Naive thymus-derived CD8-positive, alpha-beta T cell (primary cell): Measurements from ENCODE around the gene PDLIM1. TPM values are rescaled to one million over a fixed set of nuclear protein-coding genes. Genes with fewer than 3 reads are reported as not detected.

Experiments
- ATAC-seq, 2 donors: fragments of 150-1000 bp; cut with Tn5 transposase in 1 of 2; sonication (Bioruptor Pico), chemical (Tn5 transposase) in 1 of 2; 1 replicate in 1 of 2; 2 replicates in 1 of 2; pipeline ENCODE4 v1.10.0; 2021; ENCODE audit warnings: mild to moderate bottlenecking in 2 of 2, moderate library complexity in 2 of 2
- POLR2A ChIA-PET: fragments of 350-600 bp; sonication (Branson Sonifier 250); formaldehyde crosslinking; loops from one replicate; lab custom pipeline; 2021; ENCODE audit warnings: antibody characterized with exemption; lab: Charles Lee
- DNase-seq, 10 donors: peaks; one replicate each; pipeline versions ENCODE4 v3.0.0 to v3.0.0-alpha.2; 2020 to 2022
- H3K27ac Mint-ChIP-seq, 10 donors: one replicate each; pipeline ENCODE4 v1.8.0; 2020 to 2022; ENCODE audit warnings: mild to moderate bottlenecking in 10 of 10, mixed read lengths in 10 of 10, moderate library complexity in 4 of 10, inconsistent platforms in 1 of 10
- H3K27me3 Mint-ChIP-seq, 5 donors: one replicate each; pipeline ENCODE4 v1.8.0; 2021 to 2022; ENCODE audit warnings: mixed read lengths in 5 of 5
- H3K36me3 Mint-ChIP-seq, 3 donors: one replicate each; pipeline ENCODE4 v1.8.0; 2020 to 2022; ENCODE audit warnings: mixed read lengths in 3 of 3, mild to moderate bottlenecking in 2 of 3, inconsistent platforms in 1 of 3
- H3K4me1 Mint-ChIP-seq, 4 donors: one replicate each; pipeline ENCODE4 v1.8.0; 2021 to 2022; ENCODE audit warnings: mixed read lengths in 4 of 4
- H3K4me3 Mint-ChIP-seq, 10 donors: one replicate each; pipeline ENCODE4 v1.8.0; 2020 to 2022; ENCODE audit warnings: mild to moderate bottlenecking in 10 of 10, mixed read lengths in 10 of 10, moderate library complexity in 6 of 10, inconsistent platforms in 1 of 10
- H3K9me3 Mint-ChIP-seq, 9 donors: one replicate each; pipeline ENCODE4 v1.8.0; 2020 to 2022; ENCODE audit warnings: mixed read lengths in 9 of 9, mild to moderate bottlenecking in 3 of 9, inconsistent platforms in 1 of 9, moderate library complexity in 1 of 9
- polyA plus RNA-seq, 3 donors: library from polyadenylated mRNA; unstranded; fragments of 300-500 nt; fragmentation: Illumina TruSeq; gene quantifications; one replicate each; pipeline ENCODE4 v1.2.3, GENCODE V29; 2021
- total RNA-seq, 8 experiments: library from RNA in 2 of 8; stranded (reverse) in 2 of 8; gene quantifications; one replicate each; pipeline ENCODE4 v1.2.3 and lab custom pipeline; 2021 to 2026

Gene PDLIM1
- total and polyA plus RNA-seq, 5 experiments from 2014 or later = 0.48 to 15.2 (median 4.5) TPM

DNA sequence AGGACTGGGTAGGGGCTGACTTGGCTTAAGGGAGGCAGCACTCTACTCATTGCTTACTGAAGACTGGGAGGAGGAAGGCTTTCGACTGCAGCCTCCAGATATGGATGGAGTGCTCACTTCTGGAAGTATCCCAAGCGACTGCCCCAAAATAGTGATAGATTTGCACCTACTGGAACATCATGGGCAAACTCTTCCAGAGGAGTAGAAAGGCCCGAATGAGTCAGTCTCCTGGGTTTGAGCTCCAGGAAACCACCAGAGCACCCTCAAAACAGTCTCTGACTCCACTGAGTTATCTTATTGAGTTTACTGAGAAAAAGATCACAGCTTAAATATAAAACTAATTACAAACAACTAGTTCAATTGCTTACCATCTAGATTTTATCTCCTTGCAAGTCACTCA, 37.2 kb upstream of the PDLIM1 start:
- Mint-ChIP-seq H3K4me3 (no peak overlapping the region), H3K4me1 (no peaks in the 10 kb centered on the region), H3K27ac (no peak overlapping the region), H3K36me3 (no peaks in the 10 kb centered on the region), H3K27me3 (no peaks in the 10 kb centered on the region), H3K9me3 (no peaks in the 10 kb centered on the region)
- DNase-seq (no peak), ATAC-seq (no peak)
- POLR2A ChIA-PET = no interaction called here

DNA sequence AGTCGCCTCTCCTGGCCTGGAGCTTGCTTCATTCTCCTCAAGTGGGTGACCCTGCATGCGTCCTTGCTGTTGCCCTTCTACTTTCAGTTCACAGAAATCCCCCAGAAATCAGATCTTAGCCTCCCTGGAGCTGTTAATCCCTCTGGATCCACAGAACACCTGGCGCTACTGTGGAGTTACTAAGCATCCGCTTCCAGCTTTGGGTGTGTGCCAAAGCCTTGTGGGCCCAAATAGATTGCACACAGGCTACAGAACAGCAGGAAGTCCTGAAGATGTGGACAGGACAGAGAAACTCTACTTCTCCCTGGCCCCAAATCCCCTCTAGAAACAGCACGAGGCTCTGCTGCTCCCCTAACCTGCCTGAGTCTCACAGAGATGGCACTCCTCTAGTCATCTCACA, 36.6 kb upstream of the PDLIM1 start:
- ATAC-seq (no peak), DNase-seq (no peak)
- Mint-ChIP-seq H3K9me3 (no peaks in the 10 kb centered on the region), H3K27ac (no peak overlapping the region), H3K36me3 (no peaks in the 10 kb centered on the region), H3K27me3 (no peaks in the 10 kb centered on the region), H3K4me3 (no peak overlapping the region), H3K4me1 (peaks cover 0 to 3% (median 0%) of the 10 kb centered on the region in 4 donors)
- POLR2A ChIA-PET = interaction anchor here (0.5 kb wide), 1 partner anchor 101 kb away, joined by 3 read pairs; no protein-coding TSS in a partner anchor

DNA sequence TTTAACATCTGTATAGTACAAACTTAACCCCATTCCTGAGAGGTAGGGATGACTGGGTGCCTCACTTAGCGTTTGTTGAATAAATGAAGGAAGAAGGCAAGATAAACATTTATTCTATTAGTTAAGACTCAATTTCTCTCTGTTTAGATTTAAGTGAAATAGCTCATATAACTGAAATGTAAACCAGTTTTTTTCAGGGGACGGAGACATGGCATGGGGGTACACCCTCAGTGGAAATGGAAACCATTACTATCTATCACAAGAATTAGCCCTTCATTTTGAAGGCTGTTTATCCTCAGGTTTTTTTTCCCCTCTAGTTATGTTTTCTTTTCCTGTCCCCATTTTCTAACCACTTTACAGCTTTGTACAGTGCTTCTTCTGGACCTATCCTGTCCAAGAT, 35.6 kb upstream of the PDLIM1 start:
- Mint-ChIP-seq H3K9me3 (no peaks in the 10 kb centered on the region), H3K4me3 (no peak overlapping the region), H3K36me3 (no peaks in the 10 kb centered on the region), H3K4me1 (peaks cover 0 to 3% (median 0%) of the 10 kb centered on the region in 4 donors), H3K27ac (no peak overlapping the region), H3K27me3 (peaks cover 0 to 3% (median 0%) of the 10 kb centered on the region in 5 donors)
- DNase-seq = no peak
- ATAC-seq = no peak
- POLR2A ChIA-PET = no interaction called here

DNA sequence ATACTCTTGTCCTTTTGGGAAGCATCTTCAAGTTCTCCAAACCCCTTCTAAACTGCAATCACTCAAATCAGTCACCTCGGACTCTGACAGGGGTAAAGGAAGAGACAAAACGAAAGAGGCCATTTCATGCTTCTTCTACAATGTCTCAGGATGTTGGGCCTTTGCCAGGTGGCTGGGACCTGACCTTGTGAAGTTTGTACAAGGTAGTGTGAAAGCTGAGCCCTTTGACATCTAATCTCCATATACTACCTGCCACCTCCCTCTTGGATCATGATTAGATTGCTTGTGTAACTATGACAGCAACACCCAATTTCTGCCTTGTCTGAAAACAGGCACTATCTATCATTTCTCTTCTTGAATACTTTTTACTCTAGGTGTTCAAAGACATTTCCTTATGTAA, 35.1 kb upstream of the PDLIM1 start:
- POLR2A ChIA-PET = no interaction called here
- no peaks in the 10 kb centered on the region for H3K9me3 Mint-ChIP-seq
- no peak for ATAC-seq
- no peak for DNase-seq
- H3K36me3 Mint-ChIP-seq = no peaks in the 10 kb centered on the region
- H3K27ac Mint-ChIP-seq = no peak overlapping the region
- H3K27me3 Mint-ChIP-seq = peaks cover 0 to 8% (median 0%) of the 10 kb centered on the region in 5 donors
- peaks cover 0 to 3% (median 0%) of the 10 kb centered on the region in 4 donors for H3K4me1 Mint-ChIP-seq
- no peak overlapping the region for H3K4me3 Mint-ChIP-seq

DNA sequence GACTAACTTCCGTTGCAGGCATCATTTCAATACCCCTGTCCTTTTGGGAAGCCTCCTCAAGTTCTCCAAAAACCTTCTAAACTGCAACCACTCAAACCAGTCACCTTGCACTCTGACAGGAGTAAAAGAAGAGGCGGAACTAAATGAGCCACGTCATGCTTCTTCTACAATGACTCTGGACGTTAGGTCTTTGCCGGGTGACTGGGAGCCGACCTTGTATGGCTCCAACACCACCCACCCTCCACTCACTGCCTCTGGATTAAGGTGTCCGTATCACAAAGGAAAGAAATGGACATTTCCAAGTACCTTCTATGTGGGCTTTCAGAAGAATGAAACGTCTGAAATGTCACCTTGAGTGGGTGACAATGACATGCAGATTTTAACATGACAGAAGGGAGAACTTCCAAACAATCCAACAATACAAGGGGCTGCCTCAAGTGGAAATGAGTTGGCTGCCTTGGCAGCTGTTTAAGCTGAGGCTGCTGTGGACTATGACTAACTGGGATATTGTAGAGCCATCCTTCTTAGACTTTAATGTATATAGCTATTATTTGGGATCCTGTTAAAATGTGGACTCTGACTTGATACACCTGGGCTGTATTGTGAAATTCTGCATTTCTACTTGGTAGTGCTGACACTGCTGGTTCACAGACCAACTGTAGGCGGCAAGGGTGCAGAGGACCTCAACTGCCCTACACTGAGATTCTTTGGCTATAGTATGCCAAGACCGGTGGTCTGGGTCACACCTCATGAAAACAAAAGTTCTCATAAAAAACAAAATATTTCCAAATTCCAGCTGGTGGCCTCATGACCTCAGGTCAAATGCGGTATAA, 33.8 kb upstream of the PDLIM1 start:
- DNase-seq (no peak), ATAC-seq (no peak)
- H3K27ac Mint-ChIP-seq = no peak overlapping the region
- no peaks in the 10 kb centered on the region for H3K36me3 Mint-ChIP-seq
- H3K27me3 Mint-ChIP-seq = peaks cover 0 to 8% (median 0%) of the 10 kb centered on the region in 5 donors
- no peak overlapping the region for H3K4me3 Mint-ChIP-seq
- POLR2A ChIA-PET = no interaction called here
- peaks cover 0 to 3% (median 0%) of the 10 kb centered on the region in 4 donors for H3K4me1 Mint-ChIP-seq
- no peaks in the 10 kb centered on the region for H3K9me3 Mint-ChIP-seq

DNA sequence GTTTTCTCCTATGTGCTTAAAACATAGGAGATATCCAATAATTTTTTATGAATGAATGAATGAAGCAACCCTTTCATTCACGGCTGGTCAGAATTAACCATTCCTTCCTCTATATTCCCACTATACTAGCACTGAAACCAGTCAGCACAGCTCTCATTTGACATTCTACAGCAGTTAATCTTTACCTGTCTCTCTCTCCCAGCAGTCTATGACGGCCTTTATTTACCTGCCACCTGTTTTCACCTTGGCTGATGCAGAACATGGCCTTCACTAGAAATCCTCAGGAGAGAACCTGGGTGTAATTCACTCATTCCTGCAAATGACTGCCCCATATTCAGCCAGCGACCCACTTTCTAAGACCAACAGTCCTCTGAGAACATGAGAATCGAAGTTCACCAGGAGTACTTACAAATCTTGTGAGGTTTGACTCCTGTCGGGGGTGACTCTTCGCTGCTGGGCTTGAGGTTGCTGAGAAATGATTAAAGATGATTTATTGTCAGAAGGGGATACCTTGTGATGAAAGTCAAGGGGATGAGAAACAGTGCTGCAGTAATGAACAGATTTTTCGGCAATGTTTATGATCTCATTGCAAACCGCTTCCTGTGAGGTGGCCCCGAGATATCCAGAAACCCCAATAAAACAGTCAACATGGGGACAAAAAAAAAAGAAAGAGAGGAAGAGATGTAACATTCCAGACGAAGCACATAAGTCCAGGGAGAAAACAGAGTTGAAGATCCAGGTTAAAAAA, 30.9 kb upstream of the PDLIM1 start:
- DNase-seq (no peak), ATAC-seq (no peak)
- POLR2A ChIA-PET = no interaction called here
- H3K27me3 Mint-ChIP-seq = peaks cover 0 to 8% (median 0%) of the 10 kb centered on the region in 5 donors
- H3K9me3 Mint-ChIP-seq = no peaks in the 10 kb centered on the region
- no peak overlapping the region for H3K4me3 Mint-ChIP-seq
- no peak overlapping the region for H3K27ac Mint-ChIP-seq
- no peaks in the 10 kb centered on the region for H3K36me3 Mint-ChIP-seq
- H3K4me1 Mint-ChIP-seq = peaks cover 0 to 3% (median 0%) of the 10 kb centered on the region in 4 donors

DNA sequence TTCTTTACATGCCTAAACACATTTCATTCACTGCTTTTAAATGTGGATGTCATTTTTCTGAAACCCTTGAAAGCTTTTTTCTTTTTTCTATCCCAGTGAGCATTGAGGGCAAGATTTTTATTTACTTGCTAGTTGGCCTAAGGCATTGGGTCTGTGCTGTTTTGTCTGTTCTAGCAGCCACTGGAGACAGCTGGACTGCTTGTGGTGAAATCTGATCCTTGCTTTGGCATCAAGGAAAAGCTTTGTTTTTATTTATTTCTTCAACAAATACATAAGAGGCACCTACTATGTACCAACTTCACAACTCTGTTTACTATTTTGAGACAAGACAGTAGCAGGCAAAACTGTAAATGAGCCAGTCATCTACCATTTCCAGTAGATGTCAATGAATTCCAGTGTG, 28.4 kb upstream of the PDLIM1 start:
- no peaks in the 10 kb centered on the region for H3K9me3 Mint-ChIP-seq
- H3K27me3 Mint-ChIP-seq = peaks cover 0 to 8% (median 0%) of the 10 kb centered on the region in 5 donors
- H3K36me3 Mint-ChIP-seq = no peaks in the 10 kb centered on the region
- ATAC-seq = no peak
- no peak for DNase-seq
- POLR2A ChIA-PET = no interaction called here
- no peak overlapping the region for H3K27ac Mint-ChIP-seq
- H3K4me1 Mint-ChIP-seq = peaks cover 0 to 3% (median 0%) of the 10 kb centered on the region in 4 donors
- no peak overlapping the region for H3K4me3 Mint-ChIP-seq

DNA sequence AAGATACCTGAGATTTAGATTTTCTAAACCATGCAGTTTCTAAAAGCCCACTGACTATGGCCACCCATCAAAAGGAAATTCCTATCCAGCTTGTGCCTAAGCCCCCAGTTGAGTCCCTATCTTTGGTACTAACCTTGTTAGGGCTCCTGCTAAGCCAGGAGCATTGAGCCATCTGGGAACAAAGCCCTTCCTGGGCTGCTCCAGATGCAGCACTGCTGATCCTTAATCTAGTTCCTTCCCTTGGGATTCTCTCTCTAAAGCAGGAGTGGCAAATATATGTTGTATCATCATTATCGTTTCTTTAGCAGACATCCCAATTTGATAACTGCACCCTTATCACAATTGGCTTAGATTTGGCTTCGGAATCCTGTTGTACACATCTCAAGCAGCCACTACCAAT, 24.7 kb upstream of the PDLIM1 start:
- no peaks in the 10 kb centered on the region for H3K36me3 Mint-ChIP-seq

DNA sequence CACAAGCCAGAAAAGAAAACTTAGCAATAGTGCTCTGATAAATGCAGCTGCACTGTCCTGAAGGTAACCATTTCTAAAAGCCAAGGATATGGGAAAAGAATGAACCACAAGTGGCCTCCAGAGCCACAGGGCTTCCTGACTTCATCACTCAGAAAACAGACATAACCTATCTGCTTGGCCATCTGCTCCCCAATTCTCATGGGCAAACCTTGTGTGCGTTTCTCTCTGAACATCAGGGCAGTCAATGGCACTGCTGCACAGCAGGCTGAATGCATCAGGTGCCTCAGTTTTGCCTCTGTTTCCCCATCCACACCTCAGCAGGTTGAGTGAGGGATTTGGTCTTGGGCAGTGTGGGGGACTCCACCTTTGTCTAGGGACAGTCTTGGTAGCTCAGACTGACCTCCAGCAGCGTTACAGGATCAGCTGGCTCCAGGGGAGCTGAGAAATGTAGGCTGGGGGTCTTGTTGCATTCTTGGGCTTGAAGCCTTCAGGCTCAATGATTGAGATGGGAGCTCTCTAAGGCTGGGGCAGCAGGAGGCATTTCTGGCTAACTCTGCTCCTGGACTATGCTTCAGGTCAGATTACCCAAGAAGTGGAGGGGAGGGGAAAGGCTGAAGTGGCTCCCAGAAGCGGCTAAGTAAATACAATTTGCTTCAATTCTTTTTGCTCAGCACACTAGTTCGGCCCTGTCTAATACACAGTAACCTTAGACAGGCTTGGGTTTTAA, 23.6 kb upstream of the PDLIM1 start:
- no peak overlapping the region for H3K27ac Mint-ChIP-seq
- no peak overlapping the region for H3K4me3 Mint-ChIP-seq
- no peak for DNase-seq
- H3K4me1 Mint-ChIP-seq = peaks cover 0 to 10% (median 0%) of the 10 kb centered on the region in 4 donors
- peaks cover 0 to 4% (median 0%) of the 10 kb centered on the region in 5 donors for H3K27me3 Mint-ChIP-seq
- no peaks in the 10 kb centered on the region for H3K36me3 Mint-ChIP-seq
- POLR2A ChIA-PET = no interaction called here
- ATAC-seq = no peak
- H3K9me3 Mint-ChIP-seq = no peaks in the 10 kb centered on the region

More for the DNA sequence above, 24.7 kb upstream of the PDLIM1 start:
- H3K27me3 Mint-ChIP-seq = peaks cover 0 to 2% (median 0%) of the 10 kb centered on the region in 5 donors
- H3K27ac Mint-ChIP-seq = no peak overlapping the region
- no peaks in the 10 kb centered on the region for H3K9me3 Mint-ChIP-seq
- no peak for DNase-seq
- peaks cover 0 to 3% (median 0%) of the 10 kb centered on the region in 4 donors for H3K4me1 Mint-ChIP-seq
- no peak for ATAC-seq
- POLR2A ChIA-PET = interaction anchor here (0.6 kb wide), 1 partner anchor 93 kb away, joined by 3 read pairs; no protein-coding TSS in a partner anchor
- no peak overlapping the region for H3K4me3 Mint-ChIP-seq

DNA sequence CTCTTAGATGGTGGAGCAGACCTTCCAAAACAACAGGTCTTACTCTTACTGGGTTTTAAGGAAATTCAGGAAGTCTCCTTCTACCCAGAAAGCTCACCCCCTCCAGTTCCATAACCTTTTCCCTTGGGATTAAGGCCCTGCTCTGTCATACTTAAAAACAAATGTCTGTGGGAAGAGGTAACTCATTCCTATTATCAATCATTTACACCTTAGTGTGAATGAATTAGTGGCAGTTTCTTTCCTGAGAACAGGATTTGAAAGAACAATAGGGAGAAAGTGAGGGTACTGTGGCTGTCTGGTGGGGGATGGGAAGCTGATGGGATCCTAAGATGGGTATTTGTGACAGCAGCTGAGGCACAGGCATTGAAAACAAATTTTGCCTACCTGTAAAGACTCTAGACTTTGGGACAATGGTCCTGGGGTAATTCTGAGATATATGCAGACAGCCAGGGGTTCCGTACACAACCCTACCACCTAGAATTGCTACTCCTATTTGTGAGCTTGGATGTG, 22.2 kb upstream of the PDLIM1 start:
- DNase-seq = no peak
- Mint-ChIP-seq H3K27me3 (peaks cover 0 to 4% (median 0%) of the 10 kb centered on the region in 5 donors), H3K36me3 (no peaks in the 10 kb centered on the region), H3K4me1 (peaks cover 0 to 15% (median 0%) of the 10 kb centered on the region in 4 donors), H3K9me3 (no peaks in the 10 kb centered on the region), H3K27ac (no peak overlapping the region), H3K4me3 (no peak overlapping the region)
- POLR2A ChIA-PET = no interaction called here
- no peak for ATAC-seq

DNA sequence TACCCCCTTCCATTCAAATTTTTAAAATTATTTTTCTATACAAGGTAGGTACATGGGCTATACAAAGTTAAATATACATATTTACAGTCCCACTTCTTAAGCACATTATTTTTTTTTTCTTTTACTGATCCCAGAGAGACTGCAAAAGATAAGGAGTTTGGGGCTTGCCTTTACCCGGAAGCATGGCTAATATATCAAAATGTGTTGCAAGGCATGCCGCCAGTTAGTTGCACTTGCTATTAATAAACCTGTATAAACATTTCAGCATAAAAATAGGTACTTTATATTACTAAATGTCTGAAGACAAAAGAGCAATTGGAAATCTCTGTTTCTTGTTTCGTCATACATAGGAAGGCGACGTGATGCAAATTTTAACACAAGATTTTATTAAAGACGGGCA, 21.5 kb upstream of the PDLIM1 start:
- DNase-seq (no peak), ATAC-seq (no peak)
- peaks cover 0 to 4% (median 0%) of the 10 kb centered on the region in 5 donors for H3K27me3 Mint-ChIP-seq
- H3K27ac Mint-ChIP-seq = no peak overlapping the region
- H3K9me3 Mint-ChIP-seq = no peaks in the 10 kb centered on the region
- H3K36me3 Mint-ChIP-seq = no peaks in the 10 kb centered on the region
- H3K4me1 Mint-ChIP-seq = peaks cover 0 to 15% (median 0%) of the 10 kb centered on the region in 4 donors
- no peak overlapping the region for H3K4me3 Mint-ChIP-seq
- POLR2A ChIA-PET = no interaction called here

DNA sequence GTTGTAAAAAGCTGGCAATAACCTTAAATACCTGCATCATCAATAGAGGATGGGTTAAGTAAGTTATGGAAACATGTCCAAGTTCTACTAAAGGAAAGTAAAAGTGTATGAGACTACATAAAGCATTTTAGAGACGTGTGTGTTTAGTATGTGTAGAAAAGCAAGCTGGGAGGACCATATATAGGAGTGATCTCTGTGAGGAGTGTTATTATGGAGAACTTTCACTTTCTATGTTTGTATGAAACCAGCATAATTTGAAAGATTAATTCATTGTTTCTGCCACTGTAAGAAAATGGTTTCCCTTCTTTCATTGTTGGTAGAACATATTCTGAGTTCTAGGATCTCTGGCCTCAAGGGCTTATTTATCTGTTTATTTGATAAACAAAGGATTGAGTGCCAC, 19.2 kb upstream of the PDLIM1 start:
- DNase-seq (no peak), ATAC-seq (no peak)
- Mint-ChIP-seq H3K4me1 (peaks cover 0 to 15% (median 0%) of the 10 kb centered on the region in 4 donors), H3K27ac (peak overlapping the region in 1 of 10 donors; percentile 1), H3K36me3 (no peaks in the 10 kb centered on the region), H3K9me3 (no peaks in the 10 kb centered on the region), H3K4me3 (no peak overlapping the region), H3K27me3 (peaks cover 0 to 4% (median 0%) of the 10 kb centered on the region in 5 donors)
- POLR2A ChIA-PET = no interaction called here
